ENCODE results near the gene RUNX2. TPM values are rescaled to one million over a fixed set of nuclear protein-coding genes. Genes with fewer than 3 reads are reported as not detected.

RUNX2 gene
- total RNA-seq, 1 donor from 2014 or later, result 0.09 TPM

DNA sequence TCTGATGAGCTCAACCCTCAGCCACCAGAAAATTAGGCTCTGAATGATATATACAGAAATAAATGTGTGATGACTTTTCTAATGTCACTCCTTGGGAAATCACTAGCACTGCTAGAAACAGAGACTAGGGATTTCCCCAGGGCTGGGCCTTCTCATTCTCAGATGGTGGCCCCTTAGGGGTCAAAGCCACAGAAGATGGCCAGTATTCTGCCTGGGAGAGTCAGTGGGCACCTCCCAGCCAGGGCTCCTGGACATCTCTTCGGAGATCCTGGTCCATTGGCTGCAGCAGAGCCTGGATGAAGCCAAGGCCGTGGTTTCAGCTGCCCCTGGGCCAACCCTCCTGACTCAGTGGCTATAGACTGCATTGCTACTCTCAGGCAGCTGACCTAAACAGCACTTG is 326.5 kb downstream of the RUNX2 start:
- Histone ChIP-seq H3K9ac (no peak overlapping the region), H3K36me3 (no peaks in the 10 kb centered on the region), H3K4me3 (no peak overlapping the region), H3K9me3 (ENCODE audit: low read depth) (no peaks in the 10 kb centered on the region), H4K20me1 (ENCODE audit: low read depth) (no peaks in the 10 kb centered on the region), H3F3A (ENCODE audit: low read depth) (no peaks in the 10 kb centered on the region), H3K79me2 (ENCODE audit: low read depth) (no peaks in the 10 kb centered on the region), H3K27me3 (no peaks in the 10 kb centered on the region), H3K4me2 (no peak overlapping the region), H3K27ac (no peak overlapping the region), H2AFZ (replicated peaks) (no peak overlapping the region), H3K4me1 (no peaks in the 10 kb centered on the region)
- no peak overlapping the region for H3K4me3 Mint-ChIP-seq
- TF ChIP-seq EZH2 (IDR thresholded peaks at IDR 0.05) (no peak), EZH2phosphoT487 (IDR thresholded peaks at IDR 0.05) (no peak)
- TF ChIP-seq, protein P1, sequence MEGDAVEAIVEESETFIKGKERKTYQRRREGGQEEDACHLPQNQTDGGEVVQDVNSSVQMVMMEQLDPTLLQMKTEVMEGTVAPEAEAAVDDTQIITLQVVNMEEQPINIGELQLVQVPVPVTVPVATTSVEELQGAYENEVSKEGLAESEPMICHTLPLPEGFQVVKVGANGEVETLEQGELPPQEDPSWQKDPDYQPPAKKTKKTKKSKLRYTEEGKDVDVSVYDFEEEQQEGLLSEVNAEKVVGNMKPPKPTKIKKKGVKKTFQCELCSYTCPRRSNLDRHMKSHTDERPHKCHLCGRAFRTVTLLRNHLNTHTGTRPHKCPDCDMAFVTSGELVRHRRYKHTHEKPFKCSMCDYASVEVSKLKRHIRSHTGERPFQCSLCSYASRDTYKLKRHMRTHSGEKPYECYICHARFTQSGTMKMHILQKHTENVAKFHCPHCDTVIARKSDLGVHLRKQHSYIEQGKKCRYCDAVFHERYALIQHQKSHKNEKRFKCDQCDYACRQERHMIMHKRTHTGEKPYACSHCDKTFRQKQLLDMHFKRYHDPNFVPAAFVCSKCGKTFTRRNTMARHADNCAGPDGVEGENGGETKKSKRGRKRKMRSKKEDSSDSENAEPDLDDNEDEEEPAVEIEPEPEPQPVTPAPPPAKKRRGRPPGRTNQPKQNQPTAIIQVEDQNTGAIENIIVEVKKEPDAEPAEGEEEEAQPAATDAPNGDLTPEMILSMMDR (IDR thresholded peaks at IDR 0.05), result no peak
- peaks cover 2% of the 10 kb centered on the region for H3K4me1 Mint-ChIP-seq
- no peak for DNase-seq (ENCODE audit: low spot score)
- H3K27me3 Mint-ChIP-seq (ENCODE audit: insufficient read depth, low read depth), result peaks cover 8% of the 10 kb centered on the region
- no peak overlapping the region for H3K27ac Mint-ChIP-seq
- H3K36me3 Mint-ChIP-seq, result no peaks in the 10 kb centered on the region
- H3K9me3 Mint-ChIP-seq, result peaks cover 2% of the 10 kb centered on the region

- Histone ChIP-seq H3F3A (ENCODE audit: low read depth) (no peaks in the 10 kb centered on the region), H3K9ac (no peak overlapping the region), H3K4me2 (no peak overlapping the region), H2AFZ (replicated peaks) (no peak overlapping the region), H3K4me1 (no peaks in the 10 kb centered on the region), H4K20me1 (ENCODE audit: low read depth) (no peaks in the 10 kb centered on the region), H3K4me3 (no peak overlapping the region), H3K36me3 (no peaks in the 10 kb centered on the region), H3K27ac (no peak overlapping the region), H3K27me3 (peaks cover 8% of the 10 kb centered on the region), H3K79me2 (ENCODE audit: low read depth) (no peaks in the 10 kb centered on the region), H3K9me3 (ENCODE audit: low read depth) (no peaks in the 10 kb centered on the region)
- H3K4me1 Mint-ChIP-seq, result peaks cover 2% of the 10 kb centered on the region
- H3K27ac Mint-ChIP-seq, result no peak overlapping the region
- H3K36me3 Mint-ChIP-seq, result no peaks in the 10 kb centered on the region
- no peak for TF ChIP-seq EZH2phosphoT487 (IDR thresholded peaks at IDR 0.05)
- TF ChIP-seq, protein P1 (IDR thresholded peaks at IDR 0.05), result no peak
- no peak for TF ChIP-seq EZH2 (IDR thresholded peaks at IDR 0.05)
- H3K9me3 Mint-ChIP-seq, result no peaks in the 10 kb centered on the region
- no peak for DNase-seq (ENCODE audit: low spot score)
- peaks cover 5% of the 10 kb centered on the region for H3K27me3 Mint-ChIP-seq (ENCODE audit: insufficient read depth, low read depth)
- H3K4me3 Mint-ChIP-seq, result no peak overlapping the region
Measured at GRCh38 chr6:45655745-45656476, 327.8 kb downstream of the RUNX2 start.

DNA sequence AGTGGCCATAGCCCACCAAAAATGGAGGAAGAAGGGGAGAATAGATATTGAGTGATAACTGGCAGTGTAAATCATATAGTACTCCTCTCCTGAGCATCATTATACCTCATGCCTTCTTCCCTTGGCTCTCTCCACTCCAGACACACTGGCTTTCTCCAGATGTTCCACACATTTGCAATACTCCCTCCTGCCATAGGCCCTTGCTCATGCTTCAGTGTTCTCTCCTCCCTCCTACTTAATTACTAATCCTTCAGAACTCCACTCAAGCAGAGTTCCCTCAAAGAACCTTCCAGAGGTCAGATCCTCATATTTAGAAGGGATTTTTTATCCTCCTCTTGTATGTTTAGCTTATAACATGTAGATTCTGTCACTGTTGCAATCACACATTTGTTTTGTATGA is 329.1 kb downstream of the RUNX2 start:
- Mint-ChIP-seq H3K4me3 (no peak overlapping the region), H3K9me3 (no peaks in the 10 kb centered on the region), H3K4me1 (no peaks in the 10 kb centered on the region), H3K27me3 (ENCODE audit: insufficient read depth, low read depth) (peaks cover 5% of the 10 kb centered on the region), H3K27ac (no peak overlapping the region), H3K36me3 (no peaks in the 10 kb centered on the region)
- Histone ChIP-seq H3K36me3 (no peaks in the 10 kb centered on the region), H4K20me1 (ENCODE audit: low read depth) (no peaks in the 10 kb centered on the region), H3K9ac (no peak overlapping the region), H3K4me2 (no peak overlapping the region), H3K27ac (no peak overlapping the region), H3K4me1 (no peaks in the 10 kb centered on the region), H3K79me2 (ENCODE audit: low read depth) (no peaks in the 10 kb centered on the region), H3K9me3 (ENCODE audit: low read depth) (no peaks in the 10 kb centered on the region), H3F3A (ENCODE audit: low read depth) (no peaks in the 10 kb centered on the region), H3K27me3 (peaks cover 21% of the 10 kb centered on the region), H3K4me3 (no peak overlapping the region), H2AFZ (replicated peaks) (no peak overlapping the region)
- TF ChIP-seq, protein P1 (IDR thresholded peaks at IDR 0.05), result no peak
- TF ChIP-seq EZH2 (IDR thresholded peaks at IDR 0.05) (no peak), EZH2phosphoT487 (IDR thresholded peaks at IDR 0.05) (no peak)
- no peak for DNase-seq (ENCODE audit: low spot score)
